MG63 (cell line): ENCODE measurements around the gene RPS13. TPM values are rescaled to one million over a fixed set of nuclear protein-coding genes. Genes with fewer than 3 reads are reported as not detected.
"Not testable (repeated sequence)": the region's sequence is repeated elsewhere in the genome, so short reads cannot be mapped to it uniquely, and the experiment has no call there.

Experiments used
- DNase-seq: peaks from one replicate; pipeline ENCODE4 v3.0.0-alpha.2; 2020
- H3K27me3 ChIP-seq: fragments of 250-450 bp; sonication (Bioruptor Pico); 2 replicates; pipeline ENCODE4 v1.5.1; 2020; ENCODE audit warnings: mild to moderate bottlenecking, moderate library complexity
- H3K36me3 ChIP-seq: fragments of 250-450 bp; sonication (Bioruptor Pico); 2 replicates; pipeline ENCODE4 v1.5.1; 2020; ENCODE audit warnings: mild to moderate bottlenecking, moderate library complexity
- H3K4me3 ChIP-seq: fragments of 250-450 bp; sonication (Bioruptor Pico); 2 replicates; pipeline ENCODE4 v1.5.1; 2020; ENCODE audit warnings: mild to moderate bottlenecking, moderate library complexity
- H3K9me3 ChIP-seq: fragments of 250-450 bp; sonication (Bioruptor Pico); 2 replicates; pipeline ENCODE4 v1.5.1; 2020; ENCODE audit warnings: mild to moderate bottlenecking, moderate library complexity
- total RNA-seq: library from RNA; depleted of rRNA; stranded (reverse); fragments of >200 nt; shearing (Covaris generic); gene quantifications from 2 replicates; pipeline ENCODE4 v1.2.3, GENCODE V29; 2014; ENCODE audit warnings: low replicate concordance; rRNA removed

Gene RPS13
- total RNA-seq, 1 experiment from 2014 or later: 982 TPM

GRCh38 chr11:17063171-17064002, 14.1 kb downstream of the RPS13 start:
- peak; percentile 28 for DNase-seq
- no peaks in the 10 kb centered on the region for H3K9me3 ChIP-seq

DNA sequence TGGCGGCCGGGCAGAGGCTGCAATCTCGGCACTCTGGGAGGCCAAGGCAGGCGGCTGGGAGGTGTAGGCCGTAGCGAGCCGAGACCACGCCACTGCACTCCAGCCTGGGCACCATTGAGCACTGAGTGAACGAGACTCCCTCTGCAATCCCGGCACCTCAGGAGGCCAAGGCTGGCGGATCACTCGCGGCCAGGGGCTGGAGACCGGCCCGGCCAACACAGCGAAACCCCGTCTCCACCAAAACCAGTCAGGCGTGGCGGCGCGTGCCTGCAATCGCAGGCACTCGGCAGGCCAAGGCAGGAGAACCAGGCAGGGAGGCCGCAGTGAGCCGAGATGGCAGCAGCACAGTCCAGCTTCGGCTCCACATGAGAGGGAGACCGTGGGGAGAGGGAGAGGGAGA, 26.3 kb downstream of the RPS13 start:
- not testable (repeated sequence) for DNase-seq, H3K36me3 ChIP-seq, H3K9me3 ChIP-seq, H3K4me3 ChIP-seq, H3K27me3 ChIP-seq

More at GRCh38 chr11:17063171-17064002, 14.1 kb downstream of the RPS13 start:
- no peak overlapping the region for H3K4me3 ChIP-seq
- H3K27me3 ChIP-seq: no peaks in the 10 kb centered on the region
- H3K36me3 ChIP-seq: no peaks in the 10 kb centered on the region

DNA sequence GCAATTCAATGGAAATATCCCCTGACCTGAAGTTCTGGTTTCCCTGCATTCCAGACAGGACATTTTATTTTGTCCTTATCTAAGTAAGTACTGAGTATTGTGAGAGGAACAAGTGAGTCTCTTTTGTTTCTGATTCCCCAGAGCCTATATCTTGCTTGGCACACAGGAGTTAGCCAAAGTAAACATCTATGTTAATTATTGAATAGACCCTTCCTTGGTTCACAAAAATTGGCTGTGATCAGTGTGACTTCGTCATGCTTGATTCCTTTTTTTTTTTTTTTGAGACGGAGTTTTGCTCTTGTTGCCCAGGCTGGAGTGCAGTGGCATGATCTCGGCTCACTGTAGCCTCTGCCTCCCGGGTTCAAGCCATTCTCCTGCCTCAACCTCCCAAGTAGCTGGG, 29.0 kb downstream of the RPS13 start:
- not testable (repeated sequence) for H3K36me3 ChIP-seq, H3K9me3 ChIP-seq, DNase-seq, H3K27me3 ChIP-seq, H3K4me3 ChIP-seq

GRCh38 chr11:17046690-17047089, 30.8 kb downstream of the RPS13 start:
- H3K27me3 ChIP-seq: no peaks in the 10 kb centered on the region; the same call in 1 of the 2 replicates
- no peak overlapping the region for H3K4me3 ChIP-seq
- no peaks in the 10 kb centered on the region for H3K9me3 ChIP-seq
- DNase-seq: no peak
- H3K36me3 ChIP-seq: no peaks in the 10 kb centered on the region

DNA sequence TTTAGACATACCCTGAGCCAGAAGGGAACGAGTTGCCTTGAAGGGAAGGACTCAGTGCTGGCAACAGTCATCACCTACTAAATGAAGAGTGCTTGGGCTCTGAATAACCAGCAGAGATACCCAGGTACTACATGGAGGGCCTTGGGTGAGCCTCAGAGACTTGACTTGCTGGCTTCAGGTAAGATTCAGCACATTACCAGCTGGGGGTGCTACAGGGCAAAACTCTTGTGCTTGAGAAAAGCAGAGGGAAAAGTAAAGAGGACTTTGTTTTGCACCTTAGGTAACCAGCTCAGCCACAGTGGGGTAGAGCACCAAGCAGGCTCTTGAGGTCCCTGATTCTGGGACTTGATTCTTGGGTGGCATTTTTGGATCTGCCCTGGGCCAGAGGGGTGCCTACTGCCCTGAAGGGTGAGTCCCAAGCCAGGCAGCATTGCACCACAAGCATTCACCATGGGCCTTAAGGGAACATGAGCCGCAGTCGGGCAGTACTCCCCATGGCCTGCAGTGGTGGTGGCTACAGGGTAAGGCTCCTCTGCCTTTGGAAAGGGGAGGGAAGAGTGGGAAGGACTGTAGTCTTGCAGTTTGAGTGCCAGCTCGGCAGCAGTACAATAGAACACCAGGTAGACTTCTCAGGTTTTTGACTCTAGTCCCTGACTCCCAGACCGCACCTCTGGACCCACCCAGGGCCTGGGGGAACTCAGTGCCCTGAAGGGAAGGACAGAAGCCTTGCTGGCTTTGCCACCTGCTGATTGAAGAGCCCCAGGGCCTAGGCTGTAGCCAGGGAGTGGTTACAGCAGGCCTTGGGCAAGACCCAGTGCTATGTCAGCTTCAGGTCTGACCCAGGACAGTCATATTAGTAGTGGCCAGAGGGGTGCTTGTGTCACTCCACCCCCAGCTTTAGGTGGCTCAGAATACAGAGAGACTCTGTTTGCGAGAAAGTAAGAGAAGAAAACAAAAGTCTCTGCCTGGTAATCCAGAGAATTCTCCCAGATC, 40.5 kb downstream of the RPS13 start:
- no peak overlapping the region for H3K4me3 ChIP-seq
- H3K27me3 ChIP-seq: no peaks in the 10 kb centered on the region
- H3K36me3 ChIP-seq: no peaks in the 10 kb centered on the region
- no peak for DNase-seq
- H3K9me3 ChIP-seq: no peaks in the 10 kb centered on the region

DNA sequence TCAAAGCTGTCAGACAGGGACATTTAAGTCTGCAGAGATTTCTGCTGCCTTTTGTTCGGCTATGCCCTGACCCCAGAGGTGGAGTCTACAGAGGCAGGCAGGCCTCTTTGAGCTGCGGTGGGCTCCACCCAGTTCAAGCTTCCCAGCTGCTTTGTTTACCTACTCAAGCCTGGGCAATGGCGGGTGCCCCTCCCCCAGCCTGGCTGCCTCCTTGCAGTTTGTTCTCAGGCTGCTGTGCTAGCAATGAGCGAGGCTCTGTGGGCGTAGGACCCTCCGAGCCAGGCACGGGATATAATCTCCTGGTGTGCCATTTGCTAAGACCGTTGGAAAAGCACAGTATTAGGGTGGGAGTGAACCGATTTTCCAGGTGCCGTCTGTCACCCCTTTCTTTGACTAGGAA, 43.4 kb downstream of the RPS13 start:
- not testable (repeated sequence) for H3K9me3 ChIP-seq, H3K27me3 ChIP-seq, DNase-seq, H3K36me3 ChIP-seq, H3K4me3 ChIP-seq

DNA sequence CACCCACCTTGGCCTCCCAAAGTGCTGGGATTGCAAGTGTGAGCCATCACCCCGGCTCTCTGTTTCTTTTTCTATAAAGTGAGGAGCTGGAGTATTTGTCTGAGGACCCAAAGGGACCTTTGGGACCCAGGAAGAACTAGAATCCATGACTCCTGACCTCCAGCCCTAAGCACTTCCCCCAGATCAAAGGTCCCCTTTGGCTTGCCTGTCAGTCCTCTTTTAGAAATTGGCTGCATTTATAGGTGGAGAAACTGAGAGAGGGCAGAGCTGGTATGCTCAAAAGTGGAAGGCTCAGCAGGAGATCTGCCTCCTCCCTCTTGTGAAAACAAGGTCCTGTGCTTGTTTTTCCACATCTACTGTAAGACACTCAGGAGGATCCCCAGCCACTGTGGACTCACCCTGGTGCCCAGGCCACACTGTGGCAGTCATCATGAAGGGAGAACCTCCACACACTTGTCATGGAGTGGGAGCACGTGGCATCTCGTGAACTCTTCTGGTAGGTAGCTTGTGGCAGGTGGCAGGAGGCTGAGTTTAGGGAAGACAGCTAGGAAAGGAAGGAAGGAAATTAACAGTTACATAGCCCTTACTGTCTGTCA, 50.9 kb downstream of the RPS13 start:
- no peak for DNase-seq
- Histone ChIP-seq H3K9me3 (no peaks in the 10 kb centered on the region), H3K36me3 (no peaks in the 10 kb centered on the region), H3K27me3 (no peaks in the 10 kb centered on the region), H3K4me3 (no peak overlapping the region)

- Histone ChIP-seq H3K9me3 (no peaks in the 10 kb centered on the region), H3K27me3 (no peaks in the 10 kb centered on the region), H3K36me3 (no peaks in the 10 kb centered on the region), H3K4me3 (no peak overlapping the region)
- DNase-seq: no peak
Measured at GRCh38 chr11:17024924-17025323, 52.5 kb downstream of the RPS13 start.

Other genes starting within 250 kb of the RPS13 start
- gene PLEKHA7, start 63.3 kb downstream of the RPS13 start, total RNA-seq: not detected in 2 replicates
- gene PIK3C2A, start 130.3 kb upstream of the RPS13 start, total RNA-seq: 12.8 and 21.7 TPM in 2 replicates
- 24.3 and 117 TPM in 2 replicates for gene NUCB2, start 199.1 kb upstream of the RPS13 start, total RNA-seq